ENCODE data around the gene EPAS1. TPM values are rescaled to one million over a fixed set of nuclear protein-coding genes. Genes with fewer than 3 reads are reported as not detected.

The EPAS1 gene
- total RNA-seq, 1 donor from 2014 or later, result 109 TPM

- DNase-seq (ENCODE audit: low read depth in 2 of 2), result peak in 1 of 2 donors; percentile 90
These were observed 23.9 kb upstream of the EPAS1 start for GRCh38 chr2:46273225-46273863.

- DNase-seq (ENCODE audit: low read depth in 2 of 2), result peak in 1 of 2 donors; percentile 60
These were observed 23.3 kb upstream of the EPAS1 start for GRCh38 chr2:46273919-46274318.

GRCh38 chr2:46274586-46274985 lies 22.6 kb upstream of the EPAS1 start:
- no peak for DNase-seq (ENCODE audit: low read depth in 2 of 2)

- DNase-seq (ENCODE audit: low read depth in 2 of 2), result peak in 1 of 2 donors; percentile 86
These were observed 21.2 kb upstream of the EPAS1 start for GRCh38 chr2:46275995-46276394.

GRCh38 chr2:46276642-46277041 lies 20.6 kb upstream of the EPAS1 start:
- no peak for DNase-seq (ENCODE audit: low read depth in 2 of 2)

GRCh38 chr2:46277431-46278190 lies 19.6 kb upstream of the EPAS1 start:
- DNase-seq (ENCODE audit: low read depth in 2 of 2), result peak in 1 of 2 donors; percentile 81

GRCh38 chr2:46278952-46279351 lies 18.3 kb upstream of the EPAS1 start:
- DNase-seq (ENCODE audit: low read depth in 2 of 2), result peak in 1 of 2 donors; percentile 29

GRCh38 chr2:46281939-46282338 lies 15.3 kb upstream of the EPAS1 start:
- DNase-seq (ENCODE audit: low read depth in 2 of 2), result no peak

GRCh38 chr2:46283693-46284092 lies 13.5 kb upstream of the EPAS1 start:
- no peak for DNase-seq (ENCODE audit: low read depth in 2 of 2)

- DNase-seq (ENCODE audit: low read depth in 2 of 2), result no peak
These were observed 12.9 kb upstream of the EPAS1 start for GRCh38 chr2:46284260-46284659.

GRCh38 chr2:46284796-46285195 lies 12.4 kb upstream of the EPAS1 start:
- DNase-seq (ENCODE audit: low read depth in 2 of 2), result no peak

- DNase-seq (ENCODE audit: low read depth in 2 of 2), result no peak
These were observed 10.5 kb upstream of the EPAS1 start for GRCh38 chr2:46286715-46287114.

- DNase-seq (ENCODE audit: low read depth in 2 of 2), result no peak
These were observed 7.1 kb upstream of the EPAS1 start for GRCh38 chr2:46290078-46290477.

GRCh38 chr2:46293466-46293865 lies 3.7 kb upstream of the EPAS1 start:
- no peak for DNase-seq (ENCODE audit: low read depth in 2 of 2)

- peak in 1 of 2 donors; percentile 45 for DNase-seq (ENCODE audit: low read depth in 2 of 2)
These were observed 2.9 kb upstream of the EPAS1 start for GRCh38 chr2:46294176-46294836.

GRCh38 chr2:46296216-46296839 lies 879 bp upstream of the EPAS1 start:
- DNase-seq (ENCODE audit: low read depth in 2 of 2), result no peak

- DNase-seq (ENCODE audit: low read depth in 2 of 2), result peak in 1 of 2 donors; percentile 77
These were observed 502 bp downstream of the EPAS1 start for GRCh38 chr2:46297546-46298271.

- no peak for DNase-seq (ENCODE audit: low read depth in 2 of 2)
These were observed 990 bp downstream of the EPAS1 start for GRCh38 chr2:46298272-46298521.

GRCh38 chr2:46298522-46299353 lies 1.5 kb downstream of the EPAS1 start:
- peak in 1 of 2 donors; percentile 59 for DNase-seq (ENCODE audit: low read depth in 2 of 2)

GRCh38 chr2:46299365-46300263 lies 2.4 kb downstream of the EPAS1 start:
- DNase-seq (ENCODE audit: low read depth in 2 of 2), result peak in 1 of 2 donors; percentile 66

Measured in dermis microvascular lymphatic vessel endothelial cell (primary cell).